Inflammatory macrophage treated with lipopolysaccharide for 4 hours (primary cell): Measurements from ENCODE around the gene ADORA2B.
A peak's percentile ranks its signal among the peaks of the same experiment; 100 is the strongest.

Source experiments
- DNase-seq: peaks from one replicate; pipeline ENCODE4 v3.0.0-alpha.2; 2020

Gene ADORA2B

DNA sequence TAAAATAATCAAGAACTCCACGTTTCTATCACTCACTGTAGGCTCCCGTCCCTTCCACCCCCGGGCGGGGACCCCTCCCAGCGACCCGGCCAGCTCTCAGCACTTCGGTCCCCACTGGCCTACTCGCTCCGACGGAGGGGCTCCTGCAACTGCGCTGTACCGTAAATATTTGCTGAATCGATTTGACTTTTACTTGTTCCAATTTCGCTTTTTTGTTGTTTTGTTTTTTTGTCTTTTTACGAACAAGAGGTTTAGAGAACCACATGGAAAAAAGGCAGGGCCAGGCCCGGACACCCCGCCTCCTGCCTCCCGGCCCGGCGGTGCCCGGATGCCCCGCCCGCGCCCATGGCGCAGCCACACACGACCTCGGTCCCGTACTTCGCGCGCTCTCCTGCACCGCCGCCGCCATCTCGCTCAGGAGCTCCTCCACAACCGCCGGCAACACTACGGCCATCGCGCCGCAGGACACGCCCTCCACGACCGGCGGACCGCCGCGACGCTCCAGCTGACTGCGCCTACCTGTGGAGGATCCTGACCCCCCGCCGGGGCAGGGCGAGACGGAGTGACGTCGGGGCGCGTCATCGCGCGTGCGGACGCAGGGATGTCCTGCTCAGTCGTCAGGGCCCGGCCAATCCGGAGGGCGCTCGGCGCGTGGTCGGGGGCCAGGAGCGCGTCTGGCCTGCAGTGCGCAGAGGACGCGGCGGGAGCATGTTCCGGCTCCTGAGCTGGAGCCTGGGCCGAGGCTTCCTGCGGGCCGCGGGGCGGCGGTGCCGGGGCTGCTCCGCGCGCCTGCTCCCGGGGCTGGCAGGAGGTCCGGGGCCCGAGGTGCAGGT, 54.4 kb downstream of the ADORA2B start, which contains the start of the genes TTC19 and ZSWIM7:
TSS of gene TTC19 (plus strand) at position 684 of the 833 bp plus-strand sequence. CDS start at position 709, 25 bp downstream.
TSS of gene ZSWIM7 (minus strand) at position 564 of the 833 bp plus-strand sequence. CDS start at position 454, 110 bp downstream.
- DNase-seq = peak; percentile 95

DNA sequence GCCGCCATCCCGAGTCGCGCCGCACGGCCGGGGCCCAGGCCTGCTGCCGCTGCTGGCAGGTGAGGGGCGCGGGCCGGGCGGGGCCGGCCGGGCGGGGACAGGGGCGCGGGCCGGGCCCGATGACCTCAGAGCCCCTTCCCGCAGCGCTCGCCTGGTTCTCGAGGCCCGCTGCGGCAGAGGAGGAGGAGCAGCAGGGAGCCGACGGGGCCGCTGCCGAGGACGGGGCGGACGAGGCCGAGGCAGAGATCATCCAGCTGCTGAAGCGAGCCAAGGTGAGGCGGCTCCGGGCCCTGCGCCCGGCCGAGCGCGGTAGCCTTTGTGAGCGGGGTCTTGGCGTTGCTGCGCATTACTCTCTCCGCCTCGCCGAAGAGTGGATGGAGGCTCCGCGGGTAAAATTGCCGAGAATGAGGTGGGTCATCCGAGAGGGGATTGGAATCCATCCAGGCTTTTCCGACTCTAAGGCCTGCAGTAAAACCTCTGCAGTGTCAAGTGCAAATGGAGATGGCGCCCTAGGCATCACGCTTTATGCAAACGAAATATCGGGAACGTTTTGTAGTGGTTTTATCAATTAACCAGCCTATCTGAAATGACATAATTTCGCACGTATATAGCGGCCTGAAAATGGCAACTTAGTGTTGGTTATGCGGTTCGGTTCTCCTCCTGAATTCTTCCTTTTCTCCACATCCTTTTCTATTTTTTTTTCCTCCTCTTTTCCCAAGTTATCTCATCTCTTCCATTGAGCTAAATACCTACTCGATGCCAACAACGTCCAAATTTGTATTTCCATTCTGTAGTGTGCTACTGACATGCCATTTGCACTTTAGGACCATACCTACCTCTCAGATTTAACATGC, 55.3 kb downstream of the ADORA2B start:
- peak; percentile 34 for DNase-seq

DNA sequence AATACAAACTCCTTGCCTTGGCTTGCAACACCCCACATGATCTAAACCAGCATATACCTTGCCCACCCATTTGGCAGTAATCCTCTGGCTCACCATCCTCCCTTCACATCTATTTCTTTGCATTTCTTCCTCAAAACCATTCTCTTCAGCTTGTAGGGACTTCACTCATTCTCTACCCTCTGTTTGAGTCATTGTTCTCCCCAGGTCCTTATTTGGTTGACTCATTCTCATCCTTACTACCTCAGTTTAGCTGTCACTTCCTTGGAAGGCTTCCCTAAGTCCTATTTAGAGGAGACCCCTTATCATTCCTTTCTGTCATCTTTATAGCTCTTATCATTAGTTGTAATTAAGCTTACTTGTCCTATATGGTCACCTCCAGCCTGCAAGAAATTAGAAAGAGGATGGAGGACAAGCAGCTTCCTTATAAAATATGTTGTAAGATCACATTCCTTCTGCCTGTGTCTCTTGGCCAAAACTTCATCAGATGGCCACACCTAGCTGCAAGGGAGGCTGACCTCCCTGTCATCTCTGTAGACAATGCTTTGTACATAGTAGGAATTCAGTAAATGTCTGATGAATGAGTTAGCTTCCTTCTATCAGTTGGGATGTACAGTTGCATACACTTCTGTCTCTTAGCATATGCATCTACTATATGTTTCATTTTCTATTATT, 56.4 kb downstream of the ADORA2B start:
- peak; percentile 32 for DNase-seq

DNA sequence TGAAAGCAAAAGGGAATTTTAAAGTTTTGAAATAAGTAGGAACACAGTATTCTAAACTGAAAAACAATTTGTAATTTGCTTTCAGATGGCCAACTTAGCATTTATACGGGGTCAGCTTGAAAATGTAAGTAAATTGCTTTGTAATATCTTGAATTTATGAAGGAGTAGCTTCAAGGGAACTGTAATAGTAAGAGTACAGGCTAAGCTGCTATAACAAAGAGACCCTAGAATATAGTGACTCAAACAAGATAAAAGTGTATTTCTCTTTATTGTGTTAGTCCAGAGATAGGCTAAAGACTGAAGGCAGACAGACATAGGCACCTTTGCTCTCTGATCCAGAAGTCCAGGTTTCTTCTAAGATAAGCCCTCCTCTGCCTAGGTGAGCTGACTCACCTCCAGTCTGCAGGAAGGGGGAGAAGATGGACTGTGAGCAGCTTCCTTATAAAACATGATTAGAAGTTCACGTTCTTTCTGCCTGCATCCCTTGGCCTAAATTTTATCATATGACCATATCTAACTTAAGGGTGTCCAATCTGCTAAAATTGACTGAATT, 57.9 kb downstream of the ADORA2B start:
- no peak for DNase-seq

DNA sequence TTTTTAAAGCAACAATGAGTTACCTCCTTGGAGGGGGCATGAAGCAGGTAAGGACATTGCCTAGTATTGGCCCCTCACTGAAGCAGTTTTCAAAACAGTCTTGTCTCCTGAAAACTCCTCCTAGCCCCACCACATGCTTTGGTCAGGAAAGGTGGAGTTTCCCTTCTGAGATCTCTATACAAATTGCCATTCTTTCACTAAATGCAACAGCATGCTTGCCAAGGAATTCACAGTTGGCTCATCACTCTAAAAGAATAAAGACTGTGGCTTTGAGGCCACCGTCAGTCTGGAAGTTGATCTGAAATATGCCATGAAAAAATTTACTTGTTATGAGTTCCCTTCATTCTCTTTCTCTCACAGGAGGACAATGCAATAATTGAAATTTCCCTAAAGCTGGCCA, 58.9 kb downstream of the ADORA2B start:
- DNase-seq = no peak

DNA sequence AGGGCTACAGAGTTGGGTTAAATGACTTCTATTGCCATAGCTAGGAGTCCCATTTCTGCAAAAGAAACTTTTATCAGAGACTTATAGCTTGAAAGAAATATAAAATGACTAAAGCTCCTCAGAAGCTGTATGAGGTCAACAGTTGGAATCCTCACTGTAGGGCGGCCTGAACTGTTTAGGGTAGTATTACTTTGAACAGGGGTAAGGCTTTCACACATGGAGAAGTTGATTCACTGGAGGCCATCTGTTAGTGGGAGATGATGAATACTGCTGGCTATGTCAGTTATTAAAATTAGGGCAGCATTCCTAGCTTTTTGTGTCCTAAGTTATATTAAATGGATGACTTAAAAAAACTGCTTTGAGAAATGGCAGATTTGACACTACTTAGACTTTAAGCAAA, 60.7 kb downstream of the ADORA2B start:
- no peak for DNase-seq

DNA sequence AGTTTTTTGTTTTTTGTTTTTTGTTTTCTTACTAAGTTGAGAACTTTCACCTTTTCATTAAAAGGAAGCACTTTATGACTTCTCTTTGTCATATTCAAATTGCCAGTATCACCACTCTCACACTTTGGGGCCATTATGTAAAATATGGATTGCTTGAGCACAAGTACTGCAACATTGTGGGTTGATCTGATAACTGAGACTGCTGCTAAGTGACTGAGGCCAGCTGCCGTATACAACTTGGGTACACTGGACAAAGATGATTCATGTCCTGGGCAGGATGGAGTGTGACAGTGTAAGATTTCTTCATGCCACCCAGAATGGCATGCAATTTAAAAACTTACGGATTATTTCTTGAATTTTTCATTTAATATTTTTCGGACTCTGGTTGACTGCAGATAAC, 62.5 kb downstream of the ADORA2B start:
- DNase-seq = no peak

DNA sequence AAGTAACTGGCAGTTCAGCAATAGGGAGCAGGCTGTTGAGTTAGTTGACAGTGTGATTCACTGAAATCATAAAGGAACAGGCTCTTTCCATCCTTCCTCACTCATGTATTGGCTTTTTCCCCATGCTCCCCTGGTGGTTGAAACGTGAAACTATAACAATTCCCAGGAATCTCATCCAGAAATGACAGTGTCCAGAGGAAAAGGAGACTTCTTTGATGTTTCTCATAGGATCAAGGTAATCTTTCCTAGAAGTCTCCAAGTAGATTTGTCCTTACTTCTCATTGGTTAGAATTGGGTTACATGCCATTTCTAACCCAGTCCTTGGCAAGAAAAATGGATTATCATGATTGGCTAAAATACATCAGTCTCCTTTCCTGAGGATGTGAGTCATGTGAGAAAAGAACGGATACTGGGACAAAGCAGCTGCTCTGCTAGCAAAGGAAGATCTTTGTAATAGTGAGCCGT, 69.0 kb downstream of the ADORA2B start:
- DNase-seq = no peak

DNA sequence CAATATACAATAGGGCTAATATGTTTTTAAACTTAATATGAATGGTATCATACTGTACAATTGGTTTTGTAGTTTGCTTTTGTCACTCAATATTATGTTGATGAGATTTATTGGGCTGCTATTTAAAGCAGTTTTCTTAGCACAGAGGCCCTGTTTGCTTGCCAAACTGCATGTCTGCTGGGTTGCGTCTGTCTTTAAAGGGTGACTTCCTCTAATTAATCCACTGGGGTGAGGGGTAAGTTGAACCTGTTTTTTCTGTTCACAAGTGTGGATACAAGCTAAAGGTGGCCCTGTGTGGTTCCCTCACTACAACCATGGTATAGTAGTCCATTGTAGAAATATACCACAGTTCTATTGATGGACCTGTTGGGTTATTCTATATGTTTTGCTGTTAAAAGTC, 74.4 kb downstream of the ADORA2B start:
- DNase-seq = no peak

DNA sequence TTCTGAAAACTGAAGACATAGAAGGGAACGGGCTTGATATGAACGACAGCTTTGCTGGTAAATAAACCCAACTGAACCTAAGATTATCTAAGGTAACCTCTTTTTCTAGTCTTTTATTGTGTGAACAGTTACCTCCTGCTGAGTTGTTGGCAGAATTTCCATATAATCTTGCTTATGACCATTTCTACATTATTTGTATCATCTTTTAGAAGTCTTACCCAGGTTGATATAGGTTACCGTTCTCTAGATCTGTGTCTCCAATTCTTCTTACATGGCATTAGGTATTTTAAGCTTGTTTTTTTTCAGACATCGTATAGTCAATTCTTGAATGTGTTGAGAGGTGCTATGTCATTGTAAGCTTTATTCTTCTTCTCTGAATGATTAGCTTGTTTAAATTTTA, 79.0 kb downstream of the ADORA2B start:
- DNase-seq = no peak

DNA sequence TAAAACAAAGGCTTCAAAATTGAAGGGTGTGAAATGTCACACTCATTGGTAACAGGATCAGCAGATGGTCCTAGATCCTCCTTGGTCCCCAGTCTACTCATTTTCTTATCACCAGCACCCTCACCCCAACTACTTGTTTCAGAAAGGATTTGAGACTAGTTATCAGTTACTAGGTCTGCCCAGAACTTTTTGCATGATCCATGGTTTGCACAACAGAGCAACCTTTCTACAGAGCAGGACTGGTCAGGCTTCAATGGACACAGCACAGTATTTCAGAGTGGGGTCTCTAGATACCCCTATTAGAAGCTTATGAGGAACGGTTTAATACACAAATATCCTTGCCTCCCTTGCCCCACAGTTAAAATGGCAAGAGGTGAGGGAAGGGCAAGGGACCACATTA, 80.3 kb downstream of the ADORA2B start:
- DNase-seq = no peak
